Measurements from ENCODE around the gene VGLL4.

The VGLL4 gene

DNA sequence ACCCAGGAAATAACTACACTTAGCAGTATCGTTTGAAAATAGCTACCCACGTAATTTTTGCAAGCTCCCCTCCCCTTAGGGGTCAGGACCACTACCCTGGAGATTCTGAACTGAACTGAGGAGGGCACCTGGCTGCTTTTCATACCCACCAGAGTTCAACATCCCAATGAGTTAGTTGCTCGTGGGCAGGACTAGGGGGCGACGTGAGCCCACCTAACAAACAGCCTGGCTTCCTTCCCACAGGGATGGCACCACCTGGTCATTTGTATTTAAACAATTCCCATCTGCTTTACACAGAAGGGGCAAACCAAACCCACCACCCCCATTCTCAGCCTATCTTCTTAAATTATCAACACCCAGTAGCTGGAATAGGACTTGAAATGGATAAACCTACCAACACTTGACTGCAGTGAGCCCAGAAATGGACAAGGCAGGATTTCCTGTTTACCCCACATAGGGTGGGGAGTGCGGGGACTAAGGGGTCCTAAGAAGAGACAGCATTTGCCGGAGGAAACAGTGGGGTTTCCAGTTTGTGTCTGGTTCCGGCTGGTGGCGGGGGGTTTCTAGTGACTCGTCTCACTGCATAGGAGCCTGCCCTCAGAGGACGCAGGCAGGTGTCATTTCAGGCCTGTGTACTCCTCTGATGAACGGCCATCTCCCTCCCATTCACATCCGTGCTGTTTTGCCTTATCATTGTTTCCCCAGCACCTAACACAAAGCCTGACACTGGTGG lies 11.6 kb upstream of the VGLL4 start:
- TF ChIP-seq SNAI2 (CRISPR knock-in tag; IDR thresholded peaks at IDR 0.05) (no peak), ZNF565 (CRISPR knock-in tag; conservative IDR thresholded peaks at IDR 0.05; ENCODE audit: low read depth) (no peak), ESRRG (CRISPR knock-in tag; IDR thresholded peaks at IDR 0.05) (no peak), ZC3H10 (CRISPR knock-in tag; IDR thresholded peaks at IDR 0.05) (no peak), CSDC2 (CRISPR knock-in tag; IDR thresholded peaks at IDR 0.05) (no peak), ZNF70 (CRISPR knock-in tag; IDR thresholded peaks at IDR 0.05) (no peak), ZFP3 (CRISPR knock-in tag; IDR thresholded peaks at IDR 0.05) (no peak), ZNF8 (CRISPR knock-in tag; IDR thresholded peaks at IDR 0.05) (no peak), ZFP30 (CRISPR knock-in tag; IDR thresholded peaks at IDR 0.05) (no peak), TCF4 (CRISPR knock-in tag; IDR thresholded peaks at IDR 0.05; ENCODE audit: borderline replicate concordance) (no peak), PPARA (CRISPR knock-in tag; IDR thresholded peaks at IDR 0.05; ENCODE audit: borderline replicate concordance) (no peak), ISL1 (CRISPR knock-in tag; IDR thresholded peaks at IDR 0.05) (no peak)
- TF ChIP-seq, protein P1, sequence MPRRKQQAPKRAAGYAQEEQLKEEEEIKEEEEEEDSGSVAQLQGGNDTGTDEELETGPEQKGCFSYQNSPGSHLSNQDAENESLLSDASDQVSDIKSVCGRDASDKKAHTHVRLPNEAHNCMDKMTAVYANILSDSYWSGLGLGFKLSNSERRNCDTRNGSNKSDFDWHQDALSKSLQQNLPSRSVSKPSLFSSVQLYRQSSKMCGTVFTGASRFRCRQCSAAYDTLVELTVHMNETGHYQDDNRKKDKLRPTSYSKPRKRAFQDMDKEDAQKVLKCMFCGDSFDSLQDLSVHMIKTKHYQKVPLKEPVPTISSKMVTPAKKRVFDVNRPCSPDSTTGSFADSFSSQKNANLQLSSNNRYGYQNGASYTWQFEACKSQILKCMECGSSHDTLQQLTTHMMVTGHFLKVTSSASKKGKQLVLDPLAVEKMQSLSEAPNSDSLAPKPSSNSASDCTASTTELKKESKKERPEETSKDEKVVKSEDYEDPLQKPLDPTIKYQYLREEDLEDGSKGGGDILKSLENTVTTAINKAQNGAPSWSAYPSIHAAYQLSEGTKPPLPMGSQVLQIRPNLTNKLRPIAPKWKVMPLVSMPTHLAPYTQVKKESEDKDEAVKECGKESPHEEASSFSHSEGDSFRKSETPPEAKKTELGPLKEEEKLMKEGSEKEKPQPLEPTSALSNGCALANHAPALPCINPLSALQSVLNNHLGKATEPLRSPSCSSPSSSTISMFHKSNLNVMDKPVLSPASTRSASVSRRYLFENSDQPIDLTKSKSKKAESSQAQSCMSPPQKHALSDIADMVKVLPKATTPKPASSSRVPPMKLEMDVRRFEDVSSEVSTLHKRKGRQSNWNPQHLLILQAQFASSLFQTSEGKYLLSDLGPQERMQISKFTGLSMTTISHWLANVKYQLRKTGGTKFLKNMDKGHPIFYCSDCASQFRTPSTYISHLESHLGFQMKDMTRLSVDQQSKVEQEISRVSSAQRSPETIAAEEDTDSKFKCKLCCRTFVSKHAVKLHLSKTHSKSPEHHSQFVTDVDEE (CRISPR knock-in tag; IDR thresholded peaks at IDR 0.05) = no peak
- TF ChIP-seq, protein P2, sequence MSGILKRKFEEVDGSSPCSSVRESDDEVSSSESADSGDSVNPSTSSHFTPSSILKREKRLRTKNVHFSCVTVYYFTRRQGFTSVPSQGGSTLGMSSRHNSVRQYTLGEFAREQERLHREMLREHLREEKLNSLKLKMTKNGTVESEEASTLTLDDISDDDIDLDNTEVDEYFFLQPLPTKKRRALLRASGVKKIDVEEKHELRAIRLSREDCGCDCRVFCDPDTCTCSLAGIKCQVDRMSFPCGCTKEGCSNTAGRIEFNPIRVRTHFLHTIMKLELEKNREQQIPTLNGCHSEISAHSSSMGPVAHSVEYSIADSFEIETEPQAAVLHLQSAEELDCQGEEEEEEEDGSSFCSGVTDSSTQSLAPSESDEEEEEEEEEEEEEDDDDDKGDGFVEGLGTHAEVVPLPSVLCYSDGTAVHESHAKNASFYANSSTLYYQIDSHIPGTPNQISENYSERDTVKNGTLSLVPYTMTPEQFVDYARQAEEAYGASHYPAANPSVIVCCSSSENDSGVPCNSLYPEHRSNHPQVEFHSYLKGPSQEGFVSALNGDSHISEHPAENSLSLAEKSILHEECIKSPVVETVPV (CRISPR knock-in tag; IDR thresholded peaks at IDR 0.05) = no peak
- TF ChIP-seq, protein P3, sequence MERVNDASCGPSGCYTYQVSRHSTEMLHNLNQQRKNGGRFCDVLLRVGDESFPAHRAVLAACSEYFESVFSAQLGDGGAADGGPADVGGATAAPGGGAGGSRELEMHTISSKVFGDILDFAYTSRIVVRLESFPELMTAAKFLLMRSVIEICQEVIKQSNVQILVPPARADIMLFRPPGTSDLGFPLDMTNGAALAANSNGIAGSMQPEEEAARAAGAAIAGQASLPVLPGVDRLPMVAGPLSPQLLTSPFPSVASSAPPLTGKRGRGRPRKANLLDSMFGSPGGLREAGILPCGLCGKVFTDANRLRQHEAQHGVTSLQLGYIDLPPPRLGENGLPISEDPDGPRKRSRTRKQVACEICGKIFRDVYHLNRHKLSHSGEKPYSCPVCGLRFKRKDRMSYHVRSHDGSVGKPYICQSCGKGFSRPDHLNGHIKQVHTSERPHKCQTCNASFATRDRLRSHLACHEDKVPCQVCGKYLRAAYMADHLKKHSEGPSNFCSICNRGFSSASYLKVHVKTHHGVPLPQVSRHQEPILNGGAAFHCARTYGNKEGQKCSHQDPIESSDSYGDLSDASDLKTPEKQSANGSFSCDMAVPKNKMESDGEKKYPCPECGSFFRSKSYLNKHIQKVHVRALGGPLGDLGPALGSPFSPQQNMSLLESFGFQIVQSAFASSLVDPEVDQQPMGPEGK (CRISPR knock-in tag; IDR thresholded peaks at IDR 0.05; ENCODE audit: borderline replicate concordance) = no peak
- TF ChIP-seq, protein P4, sequence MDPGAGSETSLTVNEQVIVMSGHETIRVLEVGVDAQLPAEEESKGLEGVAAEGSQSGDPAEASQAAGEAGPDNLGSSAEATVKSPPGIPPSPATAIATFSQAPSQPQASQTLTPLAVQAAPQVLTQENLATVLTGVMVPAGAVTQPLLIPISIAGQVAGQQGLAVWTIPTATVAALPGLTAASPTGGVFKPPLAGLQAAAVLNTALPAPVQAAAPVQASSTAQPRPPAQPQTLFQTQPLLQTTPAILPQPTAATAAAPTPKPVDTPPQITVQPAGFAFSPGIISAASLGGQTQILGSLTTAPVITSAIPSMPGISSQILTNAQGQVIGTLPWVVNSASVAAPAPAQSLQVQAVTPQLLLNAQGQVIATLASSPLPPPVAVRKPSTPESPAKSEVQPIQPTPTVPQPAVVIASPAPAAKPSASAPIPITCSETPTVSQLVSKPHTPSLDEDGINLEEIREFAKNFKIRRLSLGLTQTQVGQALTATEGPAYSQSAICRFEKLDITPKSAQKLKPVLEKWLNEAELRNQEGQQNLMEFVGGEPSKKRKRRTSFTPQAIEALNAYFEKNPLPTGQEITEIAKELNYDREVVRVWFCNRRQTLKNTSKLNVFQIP (CRISPR knock-in tag; IDR thresholded peaks at IDR 0.05; ENCODE audit: borderline replicate concordance, low read depth) = no peak
- ATAC-seq = peak; percentile 79

DNA sequence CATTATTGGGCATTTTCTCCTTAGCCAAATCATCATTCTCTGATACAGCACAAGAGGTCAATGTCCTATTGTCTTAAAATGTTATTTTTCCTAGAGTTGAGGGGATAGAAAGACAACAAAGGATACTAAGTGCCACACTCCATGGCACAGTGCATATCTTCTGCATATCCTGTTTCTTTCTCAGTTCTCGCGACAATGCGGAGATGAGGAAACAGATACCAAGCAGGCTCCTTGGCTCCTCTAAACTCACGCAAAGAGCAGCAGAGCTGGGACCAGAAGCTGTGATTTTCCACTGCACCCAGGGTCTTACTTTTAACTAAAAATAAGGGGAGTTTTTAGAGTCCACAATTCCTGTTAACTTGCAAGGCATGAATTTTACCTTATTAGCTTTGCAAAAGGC lies 10.5 kb upstream of the VGLL4 start:
- TF ChIP-seq ISL1 (CRISPR knock-in tag; IDR thresholded peaks at IDR 0.05) (no peak), ZNF70 (CRISPR knock-in tag; IDR thresholded peaks at IDR 0.05) (no peak), ESRRG (CRISPR knock-in tag; IDR thresholded peaks at IDR 0.05) (no peak), CSDC2 (CRISPR knock-in tag; IDR thresholded peaks at IDR 0.05) (no peak), ZNF8 (CRISPR knock-in tag; IDR thresholded peaks at IDR 0.05) (no peak)
- TF ChIP-seq, protein P5, sequence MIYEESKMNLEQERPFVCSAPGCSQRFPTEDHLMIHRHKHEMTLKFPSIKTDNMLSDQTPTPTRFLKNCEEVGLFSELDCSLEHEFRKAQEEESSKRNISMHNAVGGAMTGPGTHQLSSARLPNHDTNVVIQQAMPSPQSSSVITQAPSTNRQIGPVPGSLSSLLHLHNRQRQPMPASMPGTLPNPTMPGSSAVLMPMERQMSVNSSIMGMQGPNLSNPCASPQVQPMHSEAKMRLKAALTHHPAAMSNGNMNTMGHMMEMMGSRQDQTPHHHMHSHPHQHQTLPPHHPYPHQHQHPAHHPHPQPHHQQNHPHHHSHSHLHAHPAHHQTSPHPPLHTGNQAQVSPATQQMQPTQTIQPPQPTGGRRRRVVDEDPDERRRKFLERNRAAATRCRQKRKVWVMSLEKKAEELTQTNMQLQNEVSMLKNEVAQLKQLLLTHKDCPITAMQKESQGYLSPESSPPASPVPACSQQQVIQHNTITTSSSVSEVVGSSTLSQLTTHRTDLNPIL (CRISPR knock-in tag; IDR thresholded peaks at IDR 0.05; ENCODE audit: low read depth) = no peak
- TF ChIP-seq, protein P4 (CRISPR knock-in tag; IDR thresholded peaks at IDR 0.05; ENCODE audit: borderline replicate concordance, low read depth) = no peak
- TF ChIP-seq, protein P3 (CRISPR knock-in tag; IDR thresholded peaks at IDR 0.05; ENCODE audit: borderline replicate concordance) = no peak
- no peak for ATAC-seq

All from SK-N-SH treated with all-trans-retinoic acid at 6 μM for 48 hours (cell line).